Right lobe of liver (tissue), 6 donors: ENCODE measurements around the gene MTHFD2L. TPM values are rescaled to one million over a fixed set of nuclear protein-coding genes. Genes with fewer than 3 reads are reported as not detected.

Experiments
- ATAC-seq, 4 donors: fragments of 200-7000 bp; cut with Tn5 transposase; one replicate each; pipeline ENCODE4 v1.9.1; 2020; ENCODE audit warnings: mild to moderate bottlenecking in 4 of 4, moderate library complexity in 4 of 4
- DNase-seq, 3 donors: peaks; one replicate each; pipeline ENCODE4 v3.0.0-alpha.2; 2020
- H3K27ac ChIP-seq, 3 donors: fragments of 200-600 bp; one replicate each; pipeline ENCODE4 v1.8.0; 2022
- H3K27me3 ChIP-seq, 2 donors: fragments of 200-600 bp; one replicate each; pipeline ENCODE4 v1.8.0; 2022
- H3K36me3 ChIP-seq, 4 donors: fragments of 200-600 bp; sonication (generic) in 1 of 4; one replicate each; pipeline versions ENCODE4 v1.5.1 to v1.8.0; 2017 to 2022; ENCODE audit warnings: control low read depth in 1 of 4
- H3K4me1 ChIP-seq, 4 donors: fragments of 200-600 bp; sonication (generic) in 1 of 4; one replicate each; pipeline versions ENCODE4 v1.5.1 to v1.8.0; 2017 to 2022; ENCODE audit warnings: control low read depth in 1 of 4
- H3K4me3 ChIP-seq, 3 donors: fragments of 200-600 bp; one replicate each; pipeline ENCODE4 v1.8.0; 2022
- H3K9me3 ChIP-seq, 4 donors: fragments of 200-600 bp; sonication (generic) in 1 of 4; one replicate each; pipeline versions ENCODE4 v1.5.1 to v1.8.0; 2017 to 2022; ENCODE audit warnings: control low read depth in 1 of 4
- CTCF ChIP-seq, 4 donors: fragments of 200-600 bp in 3 of 4; fragments of 450-650 bp in 1 of 4; IDR thresholded peaks; one replicate each; pipeline versions ENCODE4 v1.5.1 to v1.8.0; 2016 to 2022; ENCODE audit warnings: antibody characterized with exemption in 4 of 4, mild to moderate bottlenecking in 2 of 4
- POLR2A ChIP-seq: fragments of 450-650 bp; IDR thresholded peaks from one replicate; pipeline ENCODE4 v1.6.1; 2017; ENCODE audit warnings: antibody characterized with exemption, mild to moderate bottlenecking
- WGBS: methylation state at CpG from one replicate; pipeline ENCODE4 v1.1.6; 2018; ENCODE audit warnings: low coverage, low lambda C conversion rate; ENCODE audit not compliant: insufficient coverage; ENCODE audit errors: missing lambda C conversion rate; 5-methylcytosine and 5-hydroxymethylcytosine counted together
- intact Hi-C, 2 donors: fragments of 100-400 bp; cut with DNase I; formaldehyde crosslinking; loops; one replicate each; pipeline versions ENCODE4 v1.11.2 to v1.14.1; 2022
- total RNA-seq, 6 experiments: library from RNA; depleted of rRNA in 2 of 6; stranded (reverse); fragments of >200 nt in 2 of 6; fragmentation: NEBNext Ultra II Directional in 3 of 6; extraction: Animal tissue kit (Norgen Biotek cat#: 25700) in 3 of 6; gene quantifications; one replicate each; pipeline versions ENCODE4 v1.1.0 to v1.2.4, GENCODE V29; 2016 to 2023
- donor health status: DM: no; HTN: yes; CAD: no.
- donor health status: DM: no; HTN: no; CAD: no.
- donor health status: DM: no; HTN: no; CAD: no.
- donor health status: DM: no; HTN: yes; CAD: no.
- donor health status: DM: no; HTN: yes; CAD: no.

MTHFD2L gene
- total RNA-seq, 6 experiments from 2014 or later, result 18.8 to 45.5 (median 26.5) TPM

- ATAC-seq (no peak), DNase-seq (no peak)
- 98% methylated on average over 4 of the region's 4 CpGs for WGBS
- TF ChIP-seq CTCF (IDR thresholded peaks at IDR 0.05) (no peak), POLR2A (no peak)
- H3K4me3 ChIP-seq, result no peak overlapping the region
- no peaks in the 10 kb centered on the region for H3K27me3 ChIP-seq
- no peaks in the 10 kb centered on the region for H3K36me3 ChIP-seq
- intact Hi-C loops, result no loop called here
- no peak overlapping the region for H3K27ac ChIP-seq
- no peaks in the 10 kb centered on the region for H3K9me3 ChIP-seq
- H3K4me1 ChIP-seq, result no peaks in the 10 kb centered on the region
These were observed 60.3 kb downstream of the MTHFD2L start for GRCh38 chr4:74218201-74218600.

- H3K27me3 ChIP-seq, result no peaks in the 10 kb centered on the region
- no peak for DNase-seq
- H3K4me1 ChIP-seq, result no peaks in the 10 kb centered on the region
- H3K27ac ChIP-seq, result no peak overlapping the region
- H3K4me3 ChIP-seq, result no peak overlapping the region
- no peak for ATAC-seq
- WGBS, result 80% methylated on average over 2 of the region's 2 CpGs
- no peaks in the 10 kb centered on the region for H3K36me3 ChIP-seq
- H3K9me3 ChIP-seq, result no peaks in the 10 kb centered on the region
- TF ChIP-seq CTCF (IDR thresholded peaks at IDR 0.05), result no peak
- TF ChIP-seq POLR2A, result no peak
- intact Hi-C loops, result no loop called here
These were observed 61.3 kb downstream of the MTHFD2L start for GRCh38 chr4:74219240-74219639.

GRCh38 chr4:74223098-74223497, 65.2 kb downstream of the MTHFD2L start:
- TF ChIP-seq POLR2A (no peak), CTCF (IDR thresholded peaks at IDR 0.05) (no peak)
- H3K27me3 ChIP-seq, result no peaks in the 10 kb centered on the region
- H3K4me1 ChIP-seq, result no peaks in the 10 kb centered on the region
- H3K27ac ChIP-seq, result no peak overlapping the region
- intact Hi-C loops, result no loop called here
- H3K9me3 ChIP-seq, result no peaks in the 10 kb centered on the region
- DNase-seq (no peak), ATAC-seq (no peak)
- 88% methylated on average over 2 of the region's 2 CpGs for WGBS
- no peak overlapping the region for H3K4me3 ChIP-seq
- no peaks in the 10 kb centered on the region for H3K36me3 ChIP-seq

- no peak for DNase-seq
- no peak for ATAC-seq
- WGBS, result 100% methylated on average over 1 of the region's 1 CpG
- Histone ChIP-seq H3K27ac (no peak overlapping the region), H3K4me1 (no peaks in the 10 kb centered on the region), H3K36me3 (no peaks in the 10 kb centered on the region), H3K27me3 (no peaks in the 10 kb centered on the region), H3K9me3 (no peaks in the 10 kb centered on the region), H3K4me3 (no peak overlapping the region)
- TF ChIP-seq CTCF (IDR thresholded peaks at IDR 0.05) (no peak), POLR2A (no peak)
- intact Hi-C loops, result no loop called here
These were observed 65.9 kb downstream of the MTHFD2L start for GRCh38 chr4:74223801-74224200.
